GM12878 (cell line): ENCODE results near the gene RTP3.

Experiments
- CREM ChIP-seq: IDR thresholded peaks from 2 replicates; pipeline ENCODE4 v1.6.1; 2014; ENCODE audit warnings: antibody characterized with exemption, low read depth
- CTCF ChIP-seq, 3 experiments: IDR thresholded peaks in 2 of 3; conservative IDR thresholded peaks in 1 of 3; 2 replicates each; pipeline ENCODE4 v1.5.1; 2011; ENCODE audit warnings: low read depth in 3 of 3, low read length in 3 of 3, mild to moderate bottlenecking in 3 of 3, control low read depth in 2 of 3, moderate library complexity in 2 of 3, inconsistent platforms in 1 of 3, mixed read lengths in 1 of 3; ENCODE audit not compliant: control insufficient read depth in 2 of 3, insufficient read depth in 1 of 3; ENCODE audit errors: extremely low read depth in 1 of 3
- EZH2 ChIP-seq: IDR thresholded peaks from 2 replicates; pipeline ENCODE4 v1.6.1; 2012; ENCODE audit warnings: low read depth, mild to moderate bottlenecking, control low read depth, inconsistent platforms, low read length, borderline replicate concordance; ENCODE audit not compliant: control insufficient read depth
- JUND ChIP-seq: IDR thresholded peaks from 2 replicates; pipeline ENCODE4 v1.6.1; 2012; ENCODE audit warnings: low read depth, mild to moderate bottlenecking, low read length, improper control_type of control experiment, moderate library complexity
- NFYB ChIP-seq: IDR thresholded peaks from 2 replicates; pipeline ENCODE4 v1.6.1; 2011; ENCODE audit warnings: low read depth, mild to moderate bottlenecking, low read length, improper control_type of control experiment, moderate library complexity; ENCODE audit not compliant: insufficient read depth
- POLR2A ChIP-seq: IDR thresholded peaks from 2 replicates; pipeline ENCODE4 v1.6.1; 2011; ENCODE audit warnings: low read depth, mild to moderate bottlenecking, low read length
- POLR2AphosphoS5 ChIP-seq: IDR thresholded peaks from 2 replicates; pipeline ENCODE4 v1.6.1; 2011; ENCODE audit warnings: mild to moderate bottlenecking, low read length, inconsistent platforms
- REST ChIP-seq: IDR thresholded peaks from 2 replicates; pipeline ENCODE4 v1.6.1; 2012; ENCODE audit warnings: mild to moderate bottlenecking, low read depth, low read length
- SIN3A ChIP-seq: IDR thresholded peaks from 2 replicates; pipeline ENCODE4 v1.6.1; 2012; ENCODE audit warnings: low read depth, low read length, improper control_type of control experiment
- SIX5 ChIP-seq: IDR thresholded peaks from 2 replicates; pipeline ENCODE4 v1.6.1; 2011; ENCODE audit warnings: mild to moderate bottlenecking, low read depth, low read length, moderate library complexity; ENCODE audit not compliant: severe bottlenecking
- SP1 ChIP-seq: IDR thresholded peaks from one replicate; pipeline ENCODE4 v1.6.1; 2011; ENCODE audit warnings: low read depth, low read length
- ZBTB33 ChIP-seq: fragments of 450-650 bp; IDR thresholded peaks from 2 replicates; pipeline ENCODE4 v1.6.1; 2017; ENCODE audit warnings: mild to moderate bottlenecking
- TF ChIP-seq, protein P1 (sequence below): fragments of 450-650 bp; IDR thresholded peaks from 2 replicates; pipeline ENCODE4 v1.6.1; 2016; ENCODE audit warnings: mild to moderate bottlenecking, moderate library complexity, borderline replicate concordance

GRCh38 chr3:46462511-46462910, 35.3 kb upstream of the RTP3 start:
- TF ChIP-seq POLR2AphosphoS5 (no peak), REST (no peak), SIX5 (no peak), EZH2 (no peak), CTCF (IDR thresholded peaks at IDR 0.05 in 2 of 3, conservative IDR thresholded peaks at IDR 0.05 in 1 of 3; ENCODE audit: control insufficient read depth in 2 of 3, extremely low read depth in 1 of 3, insufficient read depth in 1 of 3, low read depth in 3 of 3, low read length in 3 of 3) (no peak), SP1 (no peak), ZBTB33 (no peak), POLR2A (no peak), CREM (no peak), JUND (no peak), NFYB (no peak), SIN3A (no peak)
- TF ChIP-seq, protein P1, sequence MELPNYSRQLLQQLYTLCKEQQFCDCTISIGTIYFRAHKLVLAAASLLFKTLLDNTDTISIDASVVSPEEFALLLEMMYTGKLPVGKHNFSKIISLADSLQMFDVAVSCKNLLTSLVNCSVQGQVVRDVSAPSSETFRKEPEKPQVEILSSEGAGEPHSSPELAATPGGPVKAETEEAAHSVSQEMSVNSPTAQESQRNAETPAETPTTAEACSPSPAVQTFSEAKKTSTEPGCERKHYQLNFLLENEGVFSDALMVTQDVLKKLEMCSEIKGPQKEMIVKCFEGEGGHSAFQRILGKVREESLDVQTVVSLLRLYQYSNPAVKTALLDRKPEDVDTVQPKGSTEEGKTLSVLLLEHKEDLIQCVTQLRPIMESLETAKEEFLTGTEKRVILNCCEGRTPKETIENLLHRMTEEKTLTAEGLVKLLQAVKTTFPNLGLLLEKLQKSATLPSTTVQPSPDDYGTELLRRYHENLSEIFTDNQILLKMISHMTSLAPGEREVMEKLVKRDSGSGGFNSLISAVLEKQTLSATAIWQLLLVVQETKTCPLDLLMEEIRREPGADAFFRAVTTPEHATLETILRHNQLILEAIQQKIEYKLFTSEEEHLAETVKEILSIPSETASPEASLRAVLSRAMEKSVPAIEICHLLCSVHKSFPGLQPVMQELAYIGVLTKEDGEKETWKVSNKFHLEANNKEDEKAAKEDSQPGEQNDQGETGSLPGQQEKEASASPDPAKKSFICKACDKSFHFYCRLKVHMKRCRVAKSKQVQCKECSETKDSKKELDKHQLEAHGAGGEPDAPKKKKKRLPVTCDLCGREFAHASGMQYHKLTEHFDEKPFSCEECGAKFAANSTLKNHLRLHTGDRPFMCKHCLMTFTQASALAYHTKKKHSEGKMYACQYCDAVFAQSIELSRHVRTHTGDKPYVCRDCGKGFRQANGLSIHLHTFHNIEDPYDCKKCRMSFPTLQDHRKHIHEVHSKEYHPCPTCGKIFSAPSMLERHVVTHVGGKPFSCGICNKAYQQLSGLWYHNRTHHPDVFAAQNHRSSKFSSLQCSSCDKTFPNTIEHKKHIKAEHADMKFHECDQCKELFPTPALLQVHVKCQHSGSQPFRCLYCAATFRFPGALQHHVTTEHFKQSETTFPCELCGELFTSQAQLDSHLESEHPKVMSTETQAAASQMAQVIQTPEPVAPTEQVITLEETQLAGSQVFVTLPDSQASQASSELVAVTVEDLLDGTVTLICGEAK, result no peak
